HG03135 (cell line): ENCODE data around the gene ATG7.
"Not testable (repeated sequence)": the region's sequence is repeated elsewhere in the genome, so short reads cannot be mapped to it uniquely, and the experiment has no call there.

Experiments used
- ATAC-seq: cut with Tn5 transposase; IDR thresholded peaks from one replicate; pipeline ENCODE4 v1.9.1; 2021; ENCODE audit warnings: mild to moderate bottlenecking, moderate library complexity; ENCODE audit not compliant: unreplicated experiment

Gene ATG7

DNA sequence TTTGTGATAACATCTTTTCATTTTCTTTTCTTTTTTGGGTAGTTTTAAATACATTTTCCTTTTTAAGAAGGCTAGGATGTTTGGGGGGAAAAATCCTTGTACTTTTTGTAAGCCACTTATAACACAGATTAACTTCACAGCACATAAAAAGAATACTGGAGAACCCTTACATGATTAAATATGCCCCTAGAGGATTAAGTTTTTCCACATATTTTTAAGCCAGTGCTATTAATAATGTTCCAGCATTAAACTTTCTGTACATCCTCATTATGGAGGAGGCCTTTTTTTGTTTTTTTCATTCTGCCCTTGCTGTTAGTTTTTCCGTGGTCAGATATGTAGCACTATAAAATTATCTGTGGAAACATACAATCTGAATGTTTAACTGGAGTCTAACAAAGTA is 147.9 kb downstream of the ATG7 start:
- no peak for ATAC-seq

DNA sequence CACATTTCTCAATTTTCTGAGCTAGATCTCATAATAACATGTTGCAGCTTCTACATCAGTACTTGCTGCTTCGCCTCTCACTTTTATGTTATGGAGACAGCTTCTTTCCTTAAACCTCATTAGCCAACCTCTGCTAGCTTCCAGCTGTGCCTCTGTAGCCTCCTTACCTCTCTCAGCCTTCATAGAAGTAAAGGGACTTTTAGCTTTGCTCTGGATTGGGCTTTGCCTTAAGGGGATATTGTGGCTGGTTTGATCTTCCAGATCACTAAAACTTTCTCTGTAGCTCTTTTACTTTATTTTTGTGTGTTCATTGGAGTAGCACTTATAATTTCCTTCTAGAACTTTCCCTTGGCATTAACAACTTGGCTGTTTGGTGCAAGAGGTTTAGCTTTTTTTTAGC is 150.1 kb downstream of the ATG7 start:
- no peak for ATAC-seq

DNA sequence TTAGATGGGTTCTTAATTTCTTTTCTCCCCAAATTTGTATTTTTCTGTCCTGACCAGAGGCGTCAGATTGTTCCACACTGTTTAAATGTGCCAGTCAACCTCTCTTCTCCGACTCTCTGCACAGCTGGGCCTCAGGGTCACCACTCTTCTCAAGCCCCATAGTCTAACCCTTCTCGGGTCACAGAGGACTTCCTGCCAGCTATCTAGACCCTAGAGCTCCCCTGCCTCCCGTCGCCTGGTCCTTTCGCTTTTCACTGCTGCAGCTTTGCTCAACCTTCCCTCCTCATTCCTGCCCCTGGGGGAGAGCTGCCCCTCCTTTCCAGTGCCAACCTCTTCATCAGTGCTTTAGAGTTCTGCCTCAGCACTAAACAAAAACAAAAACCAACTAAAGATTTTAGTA is 151.7 kb downstream of the ATG7 start:
- ATAC-seq: no peak

DNA sequence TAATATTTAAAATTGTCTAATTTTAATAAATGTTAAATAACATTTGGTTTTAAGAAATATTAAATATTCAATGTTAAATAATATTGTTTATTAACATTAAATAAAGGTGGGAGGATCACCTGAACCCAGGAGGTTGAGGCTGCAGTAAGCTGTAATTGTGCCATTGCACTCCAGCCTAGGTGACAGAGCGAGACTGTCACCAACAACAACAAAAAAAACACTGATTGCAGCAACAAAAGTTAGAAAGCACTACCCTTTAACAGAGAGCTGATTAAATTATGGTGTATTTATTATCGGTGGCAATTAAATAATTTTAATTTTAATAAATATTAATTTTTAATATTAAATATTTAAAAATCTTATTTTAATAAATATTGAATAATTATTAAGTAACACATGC is 152.1 kb downstream of the ATG7 start:
- ATAC-seq: no peak

DNA sequence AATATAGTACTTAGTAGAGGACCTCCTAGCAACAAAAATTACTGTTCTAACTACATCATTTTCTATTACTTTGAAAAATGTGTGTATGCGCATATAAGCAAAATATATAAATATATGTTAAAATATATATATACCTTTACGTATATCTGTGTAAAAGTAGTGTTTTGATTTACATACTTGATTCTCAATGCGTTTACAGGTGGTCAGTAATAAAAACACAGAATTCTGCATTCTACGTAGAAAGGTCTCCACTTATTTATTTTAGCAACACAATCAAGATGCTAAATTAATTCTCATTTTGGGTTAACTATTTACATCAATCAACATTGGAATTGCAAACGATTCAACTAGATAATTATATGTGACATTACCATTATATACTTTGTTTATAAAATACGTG is 158.0 kb downstream of the ATG7 start:
- no peak for ATAC-seq

DNA sequence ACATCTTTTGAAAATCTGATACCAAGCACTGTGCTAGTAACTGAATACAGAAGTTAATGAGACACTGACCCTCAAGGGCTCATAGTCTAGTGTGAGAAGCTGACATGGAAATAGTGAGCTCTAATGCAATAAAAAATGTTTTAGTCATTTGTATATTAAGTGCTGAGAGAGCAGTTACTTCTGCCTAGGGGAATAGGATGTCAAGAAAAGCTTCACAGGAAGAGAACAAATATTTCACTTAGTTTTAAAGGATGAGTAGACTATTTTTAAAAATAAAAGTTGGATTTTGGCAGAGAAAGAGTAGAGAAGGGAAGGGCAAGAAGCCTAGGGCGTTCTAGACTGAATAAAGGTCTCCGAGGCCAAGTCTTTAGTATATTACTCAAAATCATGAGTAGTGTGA is 158.4 kb downstream of the ATG7 start:
- ATAC-seq: no peak

DNA sequence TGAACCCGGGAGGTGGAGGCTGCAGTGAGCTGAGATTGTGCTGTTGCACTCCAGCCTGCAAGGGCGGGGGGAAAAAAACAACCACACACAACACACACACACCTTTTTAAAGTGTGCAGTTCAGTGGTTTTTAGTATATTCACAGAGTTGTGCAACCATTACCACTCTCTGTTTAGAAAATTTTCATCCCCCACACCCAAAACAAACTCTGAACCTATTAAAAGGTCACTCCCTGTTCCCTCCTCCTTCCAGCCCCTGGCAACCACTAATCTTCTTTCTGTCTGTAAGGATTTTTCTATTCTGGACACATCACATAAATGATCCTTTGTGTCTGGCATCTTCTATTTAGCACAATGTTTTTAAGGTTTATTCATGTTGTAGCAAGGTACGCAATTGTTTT is 159.1 kb downstream of the ATG7 start:
- no peak for ATAC-seq

DNA sequence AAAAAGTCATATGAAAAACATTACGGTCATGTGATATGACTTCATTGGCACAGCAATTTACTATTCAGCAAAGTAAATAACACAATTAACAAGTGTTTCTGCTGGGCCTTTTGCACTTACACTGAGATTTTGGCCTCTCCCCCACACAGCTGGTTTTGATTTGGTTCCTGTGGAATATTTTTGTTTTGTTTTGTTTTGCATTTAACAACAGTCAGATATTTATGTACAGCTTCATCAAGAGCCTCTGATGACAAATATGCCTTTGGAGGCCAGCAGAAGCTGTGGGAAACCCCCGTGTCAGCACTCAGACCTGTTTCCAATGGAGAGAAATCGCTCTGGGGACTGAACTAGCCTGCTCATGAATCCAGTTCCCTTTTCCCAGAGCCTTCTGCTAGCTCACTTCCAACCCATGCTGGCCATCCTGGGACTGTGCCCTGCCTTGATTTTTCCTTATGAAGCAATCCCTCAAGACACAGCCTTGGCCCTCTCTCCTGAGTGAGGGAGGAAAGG is 161.9 kb downstream of the ATG7 start:
- no peak for ATAC-seq

DNA sequence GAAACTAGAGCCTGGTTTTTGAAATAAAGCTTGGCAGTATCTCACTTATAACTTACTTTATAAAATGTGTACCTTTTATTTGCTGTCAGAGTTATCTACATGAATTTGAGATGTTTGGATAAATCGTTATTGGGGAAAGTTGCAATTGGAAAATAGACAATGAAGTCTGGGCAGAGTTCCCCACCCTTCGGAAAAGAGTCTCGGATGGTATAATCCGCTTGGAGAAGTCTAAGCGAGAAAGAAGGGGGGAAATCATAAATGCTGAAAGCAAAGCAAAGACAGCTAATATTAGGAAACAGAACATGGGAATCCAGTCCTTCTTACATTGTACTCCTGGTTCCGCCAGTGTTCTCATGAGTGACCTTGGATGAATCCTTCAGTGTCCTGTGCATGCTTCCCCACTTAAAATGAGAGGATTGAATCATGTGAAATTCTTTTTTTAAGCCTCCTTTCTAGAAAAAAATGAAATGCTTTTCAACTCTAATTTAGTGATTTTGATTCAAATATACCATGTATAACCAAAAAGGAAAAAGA is 162.4 kb downstream of the ATG7 start:
- ATAC-seq: no peak

DNA sequence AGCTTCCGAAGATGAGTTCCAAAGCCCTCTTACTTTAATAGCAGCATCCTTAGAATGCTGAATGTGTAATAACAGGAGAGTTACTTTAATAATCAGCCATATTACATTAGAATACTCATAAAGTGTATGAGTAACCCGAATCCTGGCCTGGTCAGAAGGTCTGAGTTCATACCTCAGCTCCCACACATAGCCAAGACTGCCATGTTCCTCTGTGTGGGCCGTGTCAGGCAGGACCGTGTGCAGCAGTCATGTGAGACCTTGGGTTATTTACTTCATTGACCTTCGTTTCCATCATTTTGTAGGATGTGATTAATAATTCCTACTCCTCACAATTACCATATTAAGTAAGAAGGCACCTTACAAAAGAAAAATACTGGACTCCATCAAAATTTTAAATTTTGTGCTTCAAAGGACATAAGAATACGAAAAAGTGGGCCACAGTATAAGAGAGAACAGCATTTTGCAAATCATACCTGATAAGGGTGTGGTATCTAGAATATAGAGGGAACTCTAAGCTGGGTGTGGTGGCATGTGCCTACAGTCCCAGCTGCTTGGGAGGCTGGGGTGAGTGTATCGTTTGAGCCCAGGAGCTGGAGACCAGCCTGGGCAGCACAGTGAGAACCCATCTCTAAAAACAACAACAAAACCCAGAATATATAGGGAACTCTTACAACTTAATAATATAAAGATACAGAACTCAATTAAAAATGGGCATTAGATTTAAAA is 163.4 kb downstream of the ATG7 start:
- no peak for ATAC-seq

DNA sequence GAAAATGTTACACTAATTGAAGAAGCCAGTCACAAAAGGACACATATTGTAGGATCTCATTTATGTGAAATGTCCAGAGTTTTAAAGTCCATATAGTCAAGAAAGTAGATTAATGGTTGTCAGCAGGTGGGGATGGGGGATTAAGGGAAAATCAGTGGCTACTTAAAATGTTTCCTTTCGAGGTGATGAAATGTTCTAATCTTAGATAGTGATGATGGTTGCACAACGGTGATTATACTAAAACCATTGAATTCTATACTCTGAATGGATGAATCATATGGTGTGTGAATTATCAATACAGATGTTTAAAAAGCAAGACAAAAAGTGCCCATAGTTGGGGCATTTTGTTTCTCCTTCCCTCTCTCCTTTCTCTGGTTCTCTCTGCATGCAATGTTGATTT is 164.6 kb downstream of the ATG7 start:
- ATAC-seq: no peak

DNA sequence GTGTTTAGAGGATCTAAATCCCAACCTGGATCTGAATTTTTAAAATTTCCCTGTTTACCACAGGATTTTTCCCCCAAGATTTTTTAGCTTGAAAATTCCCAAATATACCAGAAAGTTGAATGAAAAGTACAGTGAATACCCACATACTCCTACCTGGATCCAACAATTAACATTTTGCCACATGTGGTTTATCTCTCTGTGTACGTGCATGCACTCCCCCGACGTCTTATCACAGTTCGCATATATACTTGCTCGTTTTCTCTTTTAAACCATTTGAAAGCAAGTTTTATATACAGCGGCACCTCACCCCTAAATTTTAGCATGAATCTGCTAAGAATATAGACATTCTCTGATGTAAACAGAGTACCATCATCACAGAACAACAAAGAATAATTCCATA is 165.3 kb downstream of the ATG7 start:
- no peak for ATAC-seq

DNA sequence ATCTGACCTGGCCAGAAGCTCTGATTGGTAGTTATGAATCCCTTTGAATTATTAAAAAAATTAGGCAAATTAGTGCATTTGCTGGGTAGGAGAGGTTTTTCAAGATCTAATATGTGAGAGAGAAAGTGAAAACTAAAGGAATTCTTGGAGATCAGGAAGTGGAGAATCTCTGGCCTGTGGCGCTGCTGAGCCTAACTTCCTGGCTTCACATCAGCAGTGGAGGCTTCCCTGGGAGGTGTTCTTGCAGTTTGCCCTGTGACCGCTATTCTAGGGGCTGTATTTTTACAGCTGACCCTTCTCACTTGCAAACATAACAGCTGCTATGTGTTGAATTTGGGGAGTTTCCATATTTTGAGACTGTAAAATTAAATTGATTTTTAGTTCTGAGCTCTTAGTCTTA is 166.4 kb downstream of the ATG7 start:
- ATAC-seq: no peak

DNA sequence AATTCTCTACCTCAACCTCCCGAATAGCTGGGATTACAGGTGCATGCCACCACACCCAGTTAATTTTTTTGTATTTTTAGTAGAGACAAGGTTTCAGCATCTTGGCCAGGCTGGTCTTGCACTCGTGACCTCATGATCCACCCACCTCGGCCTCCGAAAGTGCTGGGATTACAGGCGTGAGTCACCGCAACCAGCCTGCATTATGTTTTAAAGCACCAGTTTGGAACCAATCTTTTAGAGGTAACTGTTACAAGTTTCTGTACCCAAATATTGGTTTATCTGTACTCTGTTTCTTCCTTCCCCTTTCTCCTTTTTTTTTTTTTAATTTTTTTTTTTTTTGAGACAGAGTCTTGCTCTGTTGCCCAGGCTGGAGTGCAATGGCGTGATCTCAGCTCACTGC is 169.1 kb downstream of the ATG7 start:
- not testable (repeated sequence) for ATAC-seq

DNA sequence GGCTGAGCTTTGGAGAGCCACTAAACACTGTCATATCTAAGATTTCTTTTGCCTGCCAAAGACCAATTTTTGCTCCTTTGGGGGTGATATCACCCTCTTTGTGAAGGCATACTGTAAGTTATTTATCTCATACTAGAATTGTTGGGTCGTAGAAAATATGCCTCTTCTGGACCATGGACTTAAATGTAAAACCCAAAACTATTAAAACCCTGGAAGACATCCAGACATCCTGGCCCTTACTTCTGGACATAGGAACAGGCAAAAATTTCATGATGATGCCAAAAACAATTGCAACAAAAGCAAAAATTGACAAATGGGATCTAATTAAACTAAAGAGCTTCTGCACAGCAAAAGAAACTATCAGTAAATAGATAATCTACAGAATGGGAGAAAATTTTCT is 172.2 kb downstream of the ATG7 start:
- ATAC-seq: no peak

DNA sequence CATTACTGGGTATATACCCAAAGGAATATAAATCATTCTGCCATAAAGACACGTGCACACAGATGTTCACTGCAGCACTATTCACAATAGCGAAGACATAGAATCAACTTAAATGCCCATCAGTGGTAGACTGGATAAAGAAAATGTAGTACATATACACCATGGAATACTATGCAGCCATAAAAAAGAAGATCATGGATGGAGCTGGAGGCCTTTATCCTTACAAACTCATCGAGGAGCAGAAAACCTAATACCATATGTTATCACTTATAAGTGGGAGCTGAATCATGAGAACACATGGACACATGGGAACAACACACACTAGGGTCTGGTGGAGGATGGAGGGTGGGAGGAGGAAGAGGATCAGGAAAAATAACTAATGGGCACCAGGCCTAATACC is 173.0 kb downstream of the ATG7 start:
- not testable (repeated sequence) for ATAC-seq

DNA sequence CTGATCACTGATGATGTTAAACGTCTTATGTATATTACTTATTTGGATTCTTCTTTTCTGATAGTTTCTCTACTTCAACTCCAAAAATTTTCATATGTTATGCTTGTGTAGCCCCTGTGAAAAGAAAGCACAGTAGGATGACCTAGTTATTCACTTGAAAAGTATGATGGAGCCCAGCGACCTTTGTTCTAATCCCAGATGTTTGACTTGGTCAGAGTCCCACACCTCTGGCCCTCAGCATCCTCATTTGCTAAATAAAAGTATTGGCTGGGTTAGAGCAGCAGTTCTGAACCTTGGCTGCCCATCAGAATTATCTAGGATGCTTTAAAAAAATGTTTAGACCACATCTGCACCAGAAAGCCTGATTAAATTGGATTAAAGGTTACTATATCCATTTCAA is 173.7 kb downstream of the ATG7 start:
- ATAC-seq: no peak

DNA sequence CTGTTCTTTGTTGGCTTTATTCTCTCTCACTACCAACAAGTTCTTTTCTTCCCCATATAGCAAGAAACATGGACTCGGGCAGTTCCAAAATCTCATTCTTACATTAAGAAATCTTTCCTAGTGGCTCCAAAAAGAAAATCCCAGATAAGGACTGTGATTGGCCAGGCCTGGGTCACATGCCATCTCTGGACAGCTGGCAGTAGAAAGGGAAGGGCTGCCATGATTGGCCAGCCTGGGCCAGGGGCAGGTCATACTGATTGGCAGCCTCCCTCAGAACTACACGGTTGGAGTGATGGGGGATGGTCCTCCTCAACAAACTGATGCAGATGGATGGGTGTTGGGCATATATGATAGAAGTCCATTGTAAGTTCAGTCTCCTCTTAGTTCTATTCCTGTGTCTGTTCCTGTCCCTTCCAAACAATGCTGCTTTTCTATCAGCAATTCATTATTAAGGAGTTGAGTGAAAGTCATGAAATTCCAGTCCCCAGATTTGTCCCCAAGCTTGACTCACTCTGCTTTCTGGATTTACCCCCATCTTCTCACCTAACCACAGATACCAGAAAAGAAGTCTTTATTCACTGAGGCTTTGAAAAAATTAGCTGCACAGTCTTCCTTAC is 175.5 kb downstream of the ATG7 start:
- ATAC-seq: no peak

DNA sequence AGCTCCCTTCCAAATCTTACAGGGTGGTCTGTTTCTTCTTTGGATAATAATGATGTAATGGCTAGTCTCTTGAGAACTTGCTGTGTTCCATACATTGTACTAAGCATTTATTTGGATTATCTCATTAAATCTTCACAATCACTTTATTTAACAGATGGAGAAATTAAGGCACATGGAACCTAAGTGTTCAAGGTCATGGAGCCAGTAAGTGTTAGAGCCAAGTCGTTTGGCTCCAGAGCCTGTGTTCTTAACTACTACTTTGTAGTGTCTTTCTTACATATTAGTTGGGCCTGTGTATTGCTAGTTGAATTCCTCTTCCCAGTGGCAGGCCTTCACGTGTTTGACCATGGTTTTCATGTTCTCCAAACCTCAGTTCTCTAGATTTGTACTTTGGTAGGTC is 177.8 kb downstream of the ATG7 start:
- no peak for ATAC-seq

DNA sequence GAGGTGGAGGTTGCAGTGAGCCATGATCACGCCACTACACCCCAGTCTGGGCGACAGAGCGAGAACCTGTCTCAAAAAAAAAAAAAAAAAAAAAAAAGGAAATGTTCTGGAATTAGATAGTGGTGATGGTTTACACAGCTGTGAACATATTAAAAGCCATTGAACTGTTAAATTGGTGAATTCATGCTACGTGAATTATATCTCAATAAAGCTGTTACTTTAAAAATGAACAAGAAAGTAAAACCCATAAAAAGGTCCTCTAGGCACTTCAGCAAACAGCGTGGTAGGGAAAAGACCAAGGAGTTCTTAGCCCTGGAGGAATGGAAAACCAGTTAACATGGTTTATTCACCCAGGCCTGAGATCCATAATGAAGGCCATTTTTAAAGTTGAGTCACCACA is 180.1 kb downstream of the ATG7 start:
- no peak for ATAC-seq

DNA sequence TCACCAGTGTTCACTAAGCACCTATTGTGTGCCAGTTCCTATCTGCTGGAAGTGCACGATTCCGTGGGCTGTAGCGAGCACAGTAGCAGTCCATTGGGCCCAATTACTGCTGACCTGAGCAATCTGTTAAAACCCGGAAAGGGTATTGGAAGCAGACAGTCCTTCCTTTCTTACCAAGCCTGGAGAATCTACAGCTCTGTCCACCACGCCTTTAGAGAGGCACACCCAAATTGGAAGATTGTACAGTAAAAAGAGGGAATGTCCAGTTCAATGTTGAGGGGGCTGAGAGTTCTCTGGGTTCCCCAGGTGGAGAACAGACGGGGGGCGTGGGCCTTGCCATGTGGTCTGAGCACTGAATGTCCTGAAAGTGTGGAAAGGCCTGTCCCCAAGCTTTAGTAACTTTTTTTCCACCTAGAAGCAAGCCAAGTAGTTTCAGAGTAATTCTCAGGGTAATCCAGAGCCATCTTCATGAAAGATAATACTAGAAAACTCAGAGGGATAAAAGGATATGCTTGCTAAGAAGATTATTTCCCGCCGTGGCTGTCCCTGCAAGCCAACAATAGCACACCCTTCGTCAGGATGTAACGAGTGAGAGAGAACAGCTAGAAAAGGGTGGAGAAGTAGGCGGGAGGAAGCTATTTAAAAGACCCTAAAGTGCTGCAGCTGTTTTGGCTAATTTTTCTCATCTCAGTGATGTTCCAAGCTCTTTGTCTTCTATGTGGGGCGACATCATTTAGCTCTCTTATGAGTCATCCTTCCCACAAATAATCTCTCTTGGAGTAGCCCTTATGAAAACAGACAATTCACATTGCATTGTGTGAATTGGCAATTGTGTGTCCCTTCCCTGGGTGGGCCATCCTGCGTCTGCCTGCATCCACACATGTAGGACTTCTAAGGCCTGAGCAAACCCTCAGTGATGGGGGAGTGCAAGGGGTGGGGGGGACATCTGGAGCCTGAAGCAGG is 181.0 kb downstream of the ATG7 start:
- ATAC-seq: no peak
